SK-N-SH (cell line): ENCODE data around the gene PBOV1. TPM values are rescaled to one million over a fixed set of nuclear protein-coding genes. Genes with fewer than 3 reads are reported as not detected.

Experiments used
- CTCF ChIA-PET: fragments of 300-600, 350-600 bp; formaldehyde crosslinking; extraction: SDS; loops from one replicate; lab custom pipeline; 2021; lab: Yijun Ruan, JAX
- POLR2A ChIA-PET: fragments of 350-600 bp; sonication (Branson Sonifier 250); formaldehyde crosslinking; extraction: SDS; loops from one replicate; lab custom pipeline; 2020; ENCODE audit warnings: antibody characterized with exemption, inconsistent platforms; lab: Yijun Ruan, JAX
- DNase-seq: peaks from one replicate; pipeline ENCODE4 v3.0.0; 2012
- H2AFZ ChIP-seq: fragments of 200-600 bp; sonication (generic); 2 replicates; pipeline ENCODE4 v1.8.1; 2016; ENCODE audit warnings: antibody characterized with exemption, mild to moderate bottlenecking, low read depth
- H3F3A ChIP-seq: fragments of 200-600 bp; sonication (generic); replicated peaks from 2 replicates; pipeline ENCODE3; 2016; ENCODE audit warnings: antibody characterized with exemption, mild to moderate bottlenecking; ENCODE audit not compliant: insufficient read depth
- H3K27ac ChIP-seq, 2 experiments: fragments of 200-500 bp in 1 of 2; fragments of 200-600 bp in 1 of 2; sonication (Bioruptor generic) in 1 of 2; sonication (generic), shearing (Covaris generic) in 1 of 2; 2 replicates each; pipeline versions ENCODE4 v1.5.1 to v1.6.1; 2014 to 2016; ENCODE audit warnings: low read depth in 2 of 2, inconsistent platforms in 1 of 2, low read length in 1 of 2, mild to moderate bottlenecking in 1 of 2, mixed read lengths in 1 of 2
- H3K27me3 ChIP-seq: fragments of 200-600 bp; sonication (generic), shearing (Covaris generic); 2 replicates; pipeline ENCODE4 v1.6.1; 2016; ENCODE audit warnings: mixed run types; ENCODE audit not compliant: insufficient read depth
- H3K36me3 ChIP-seq, 2 experiments: fragments of 200-500 bp in 1 of 2; fragments of 200-600 bp in 1 of 2; sonication (Bioruptor generic) in 1 of 2; sonication (generic) in 1 of 2; replicated peaks in 1 of 2; 2 replicates each; pipeline versions ENCODE3 to v1.5.1; 2014 to 2016; ENCODE audit warnings: low read length in 1 of 2, mild to moderate bottlenecking in 1 of 2; ENCODE audit not compliant: insufficient read depth in 2 of 2, control insufficient read depth in 1 of 2
- H3K4me1 ChIP-seq, 2 experiments: fragments of 200-500 bp in 1 of 2; fragments of 200-600 bp in 1 of 2; sonication (Bioruptor generic) in 1 of 2; sonication (generic), shearing (Covaris generic) in 1 of 2; 2 replicates each; pipeline versions ENCODE4 v1.5.1 to v1.6.1; 2014 to 2016; ENCODE audit warnings: low read depth in 1 of 2, low read length in 1 of 2, mixed run types in 1 of 2; ENCODE audit not compliant: insufficient read depth in 2 of 2, control insufficient read depth in 1 of 2
- H3K4me2 ChIP-seq: fragments of 200-600 bp; sonication (generic), shearing (Covaris generic); 2 replicates; pipeline ENCODE4 v1.6.1; 2017; ENCODE audit warnings: mixed run types
- H3K4me3 ChIP-seq, 2 experiments: fragments of 200-500 bp in 1 of 2; fragments of 200-600 bp in 1 of 2; sonication (Bioruptor generic) in 1 of 2; sonication (generic), shearing (Covaris generic) in 1 of 2; 2 replicates each; pipeline versions ENCODE4 v1.5.1 to v1.8.1; 2014 to 2016; ENCODE audit warnings: low read depth in 2 of 2, inconsistent platforms in 1 of 2, low read length in 1 of 2, mild to moderate bottlenecking in 1 of 2, mixed read lengths in 1 of 2, moderate library complexity in 1 of 2
- H3K79me2 ChIP-seq: fragments of 200-600 bp; sonication (generic); 2 replicates; pipeline ENCODE4 v1.8.1; 2017; ENCODE audit warnings: mild to moderate bottlenecking; ENCODE audit not compliant: insufficient read depth
- H3K9ac ChIP-seq: fragments of 200-600 bp; sonication (generic); 2 replicates; pipeline ENCODE4 v1.6.1; 2017; ENCODE audit warnings: mixed run types
- H3K9me2 ChIP-seq: fragments of 200-600 bp; sonication (generic); 2 replicates; pipeline ENCODE4 v1.6.1; 2017; ENCODE audit warnings: mixed run types
- H3K9me3 ChIP-seq: fragments of 200-600 bp; sonication (generic); 2 replicates; pipeline ENCODE4 v1.6.1; 2017; ENCODE audit warnings: mixed run types, mild to moderate bottlenecking, moderate library complexity
- H4K20me1 ChIP-seq: fragments of 200-600 bp; sonication (generic); 2 replicates; pipeline ENCODE4 v1.6.1; 2017; ENCODE audit warnings: mild to moderate bottlenecking, mixed run types; ENCODE audit not compliant: insufficient read depth
- EP300 ChIP-seq, 2 experiments: IDR thresholded peaks; 2 replicates each; pipeline versions ENCODE4 v1.4.0 to v1.6.1; 2012; ENCODE audit warnings: borderline replicate concordance in 1 of 2, low read depth in 1 of 2, low read length in 1 of 2
- EZH2phosphoT487 ChIP-seq: fragments of 200-600 bp; sonication (generic); IDR thresholded peaks from 2 replicates; pipeline ENCODE4 v1.6.1; 2017; ENCODE audit warnings: low read depth, mixed run types, mild to moderate bottlenecking, antibody characterized with exemption, moderate library complexity, borderline replicate concordance
- FOXM1 ChIP-seq: IDR thresholded peaks from 2 replicates; pipeline ENCODE4 v1.4.0; 2012; ENCODE audit warnings: low read depth, mild to moderate bottlenecking
- MXI1 ChIP-seq: IDR thresholded peaks from 2 replicates; pipeline ENCODE4 v1.6.1; 2012; ENCODE audit warnings: mild to moderate bottlenecking, low read depth, low read length, improper control_type of control experiment
- NFIC ChIP-seq: IDR thresholded peaks from 2 replicates; pipeline ENCODE4 v1.4.0; 2012; ENCODE audit warnings: borderline replicate concordance
- POLR2AphosphoS5 ChIP-seq: IDR thresholded peaks from 2 replicates; pipeline ENCODE4 v1.6.1; 2012; ENCODE audit warnings: low read depth, low read length
- TCF12 ChIP-seq: IDR thresholded peaks from 2 replicates; pipeline ENCODE4 v1.4.0; 2012
- YY1 ChIP-seq: IDR thresholded peaks from 2 replicates; pipeline ENCODE4 v1.4.0; 2012; ENCODE audit warnings: low read depth, mild to moderate bottlenecking
- WGBS: methylation state at CpG from one replicate; pipeline ENCODE4 v1.1.6; 2017; ENCODE audit warnings: low lambda C conversion rate; 5-methylcytosine and 5-hydroxymethylcytosine counted together
- polyA plus RNA-seq, 3 experiments: library from polyadenylated mRNA; depleted of rRNA; stranded (reverse); fragments of >200 nt; gene quantifications; 2 replicates each; pipeline ENCODE4 v1.2.3, GENCODE V29; 2012
- TF ChIP-seq, protein P1 (sequence below): fragments of 200-600 bp; sonication (generic); IDR thresholded peaks from 2 replicates; pipeline ENCODE4 v1.6.1; 2017; ENCODE audit warnings: antibody characterized with exemption, mild to moderate bottlenecking, moderate library complexity
- TF ChIP-seq, protein P2 (sequence below): fragments of 150-350 bp; IDR thresholded peaks from 2 replicates; pipeline ENCODE4 v1.6.1; 2016; ENCODE audit warnings: mild to moderate bottlenecking, low read depth, low read length
- TF ChIP-seq, protein P3 (sequence below): fragments of 150-350 bp; IDR thresholded peaks from 2 replicates; pipeline ENCODE4 v1.6.1; 2017; ENCODE audit warnings: antibody characterized with exemption, low read length, low read depth, borderline replicate concordance

PBOV1 gene
- polyA plus RNA-seq, 1 of the 3 experiments (the other 2 are of a cell fraction) = not detected

DNA sequence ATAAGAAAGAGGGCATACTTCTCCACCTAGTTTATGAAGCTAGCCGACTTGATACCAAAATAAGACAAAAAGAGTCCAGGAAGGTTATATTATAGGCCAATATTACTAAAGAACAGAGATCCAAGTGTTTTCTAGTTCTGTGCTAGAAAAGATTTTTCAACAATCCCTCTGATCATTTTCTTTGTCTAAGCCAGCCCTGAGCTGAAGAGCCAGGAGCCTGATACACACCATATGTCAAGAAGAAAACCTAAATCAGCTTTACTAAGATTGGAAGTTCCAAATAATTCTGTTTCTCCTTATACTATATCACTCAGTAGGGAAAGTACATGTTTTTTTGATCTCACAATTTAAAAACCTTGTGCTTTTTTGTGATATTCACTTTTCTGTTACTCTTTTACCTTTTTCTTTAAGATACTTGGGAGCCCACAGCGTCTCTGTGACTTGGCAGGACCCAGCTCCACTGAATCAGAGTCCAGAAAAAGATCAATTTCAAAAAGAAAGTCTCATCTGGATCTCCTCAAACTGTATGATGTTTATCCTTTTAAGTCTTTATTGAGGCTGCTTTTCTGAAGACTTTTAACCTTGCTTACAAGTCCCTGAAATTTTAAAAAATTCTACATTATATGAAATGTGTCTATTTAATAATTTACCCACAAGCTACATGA lies 43.0 kb upstream of the PBOV1 start:
- Histone ChIP-seq H2AFZ (no peak overlapping the region), H3K9ac (no peak overlapping the region)
- TF ChIP-seq, protein P1, sequence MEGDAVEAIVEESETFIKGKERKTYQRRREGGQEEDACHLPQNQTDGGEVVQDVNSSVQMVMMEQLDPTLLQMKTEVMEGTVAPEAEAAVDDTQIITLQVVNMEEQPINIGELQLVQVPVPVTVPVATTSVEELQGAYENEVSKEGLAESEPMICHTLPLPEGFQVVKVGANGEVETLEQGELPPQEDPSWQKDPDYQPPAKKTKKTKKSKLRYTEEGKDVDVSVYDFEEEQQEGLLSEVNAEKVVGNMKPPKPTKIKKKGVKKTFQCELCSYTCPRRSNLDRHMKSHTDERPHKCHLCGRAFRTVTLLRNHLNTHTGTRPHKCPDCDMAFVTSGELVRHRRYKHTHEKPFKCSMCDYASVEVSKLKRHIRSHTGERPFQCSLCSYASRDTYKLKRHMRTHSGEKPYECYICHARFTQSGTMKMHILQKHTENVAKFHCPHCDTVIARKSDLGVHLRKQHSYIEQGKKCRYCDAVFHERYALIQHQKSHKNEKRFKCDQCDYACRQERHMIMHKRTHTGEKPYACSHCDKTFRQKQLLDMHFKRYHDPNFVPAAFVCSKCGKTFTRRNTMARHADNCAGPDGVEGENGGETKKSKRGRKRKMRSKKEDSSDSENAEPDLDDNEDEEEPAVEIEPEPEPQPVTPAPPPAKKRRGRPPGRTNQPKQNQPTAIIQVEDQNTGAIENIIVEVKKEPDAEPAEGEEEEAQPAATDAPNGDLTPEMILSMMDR = no peak
- TF ChIP-seq YY1 (no peak), MXI1 (no peak)
- TF ChIP-seq, protein P2, sequence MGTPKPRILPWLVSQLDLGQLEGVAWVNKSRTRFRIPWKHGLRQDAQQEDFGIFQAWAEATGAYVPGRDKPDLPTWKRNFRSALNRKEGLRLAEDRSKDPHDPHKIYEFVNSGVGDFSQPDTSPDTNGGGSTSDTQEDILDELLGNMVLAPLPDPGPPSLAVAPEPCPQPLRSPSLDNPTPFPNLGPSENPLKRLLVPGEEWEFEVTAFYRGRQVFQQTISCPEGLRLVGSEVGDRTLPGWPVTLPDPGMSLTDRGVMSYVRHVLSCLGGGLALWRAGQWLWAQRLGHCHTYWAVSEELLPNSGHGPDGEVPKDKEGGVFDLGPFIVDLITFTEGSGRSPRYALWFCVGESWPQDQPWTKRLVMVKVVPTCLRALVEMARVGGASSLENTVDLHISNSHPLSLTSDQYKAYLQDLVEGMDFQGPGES = no peak
- TF ChIP-seq, all 33 proteins: peak for 0
- H3K9me3 ChIP-seq = no peaks in the 10 kb centered on the region
- H3F3A ChIP-seq = no peaks in the 10 kb centered on the region
- H3K27ac ChIP-seq = no peak overlapping the region
- H3K36me3 ChIP-seq = no peaks in the 10 kb centered on the region
- DNase-seq = no peak
- no peaks in the 10 kb centered on the region for H3K4me1 ChIP-seq
- POLR2A ChIA-PET = no interaction called here
- H4K20me1 ChIP-seq = no peaks in the 10 kb centered on the region
- H3K4me3 ChIP-seq = no peak overlapping the region
- no peaks in the 10 kb centered on the region for H3K9me2 ChIP-seq
- WGBS = 23% methylated on average over 2 of the region's 2 CpGs
- H3K27me3 ChIP-seq = no peaks in the 10 kb centered on the region
- H3K79me2 ChIP-seq = no peaks in the 10 kb centered on the region
- CTCF ChIA-PET = interaction anchor here (1.5 kb wide), 1 partner anchor 15 kb away, joined by 3 read pairs; no protein-coding TSS in a partner anchor
- H3K4me2 ChIP-seq = no peak overlapping the region

DNA sequence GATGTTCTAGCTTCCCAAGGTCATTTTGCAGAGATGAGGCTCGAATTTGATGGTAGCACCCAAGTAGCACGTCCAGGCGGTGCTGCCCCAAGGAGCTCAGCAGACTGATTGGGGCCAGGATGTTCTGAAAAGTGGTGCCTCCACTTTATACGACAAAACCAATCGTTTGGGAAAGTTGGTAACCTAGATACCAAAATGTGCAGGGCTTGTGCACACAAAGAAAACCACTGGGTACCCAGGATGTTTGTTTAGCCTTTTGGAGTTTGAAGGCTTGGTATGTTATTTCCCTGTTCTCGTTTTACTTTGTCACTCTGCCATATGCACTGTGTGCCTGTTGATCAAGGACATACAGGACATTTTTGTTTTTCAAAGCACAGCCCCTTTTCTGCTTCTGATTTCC lies 40.7 kb upstream of the PBOV1 start:
- ChIA-PET POLR2A (no interaction called here), CTCF (no interaction called here)
- TF ChIP-seq, protein P3, sequence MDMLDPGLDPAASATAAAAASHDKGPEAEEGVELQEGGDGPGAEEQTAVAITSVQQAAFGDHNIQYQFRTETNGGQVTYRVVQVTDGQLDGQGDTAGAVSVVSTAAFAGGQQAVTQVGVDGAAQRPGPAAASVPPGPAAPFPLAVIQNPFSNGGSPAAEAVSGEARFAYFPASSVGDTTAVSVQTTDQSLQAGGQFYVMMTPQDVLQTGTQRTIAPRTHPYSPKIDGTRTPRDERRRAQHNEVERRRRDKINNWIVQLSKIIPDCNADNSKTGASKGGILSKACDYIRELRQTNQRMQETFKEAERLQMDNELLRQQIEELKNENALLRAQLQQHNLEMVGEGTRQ = no peak
- TF ChIP-seq POLR2AphosphoS5 (no peak), EP300 (IDR thresholded peaks at IDR 0.05; ENCODE audit: borderline replicate concordance in 1 of 2, low read depth in 1 of 2, low read length in 1 of 2) (no peak), EZH2phosphoT487 (no peak), TCF12 (no peak), NFIC (no peak), FOXM1 (no peak)
- no peak for DNase-seq
- Histone ChIP-seq H3K4me1 (no peaks in the 10 kb centered on the region), H3F3A (no peaks in the 10 kb centered on the region), H3K9me3 (no peaks in the 10 kb centered on the region), H3K27me3 (no peaks in the 10 kb centered on the region), H3K27ac (no peak overlapping the region), H3K4me2 (no peak overlapping the region), H2AFZ (no peak overlapping the region), H3K9me2 (no peaks in the 10 kb centered on the region), H3K36me3 (no peaks in the 10 kb centered on the region), H3K79me2 (no peaks in the 10 kb centered on the region), H3K9ac (no peak overlapping the region), H4K20me1 (no peaks in the 10 kb centered on the region), H3K4me3 (no peak overlapping the region)
- WGBS = 26% methylated on average over 6 of the region's 6 CpGs
